MG63 (cell line): Measurements from ENCODE around the gene PIP5K1B. TPM values are rescaled to one million over a fixed set of nuclear protein-coding genes. Genes with fewer than 3 reads are reported as not detected.
A peak's percentile ranks its signal among the peaks of the same experiment; 100 is the strongest.
"Not testable (repeated sequence)": the region's sequence is repeated elsewhere in the genome, so short reads cannot be mapped to it uniquely, and the experiment has no call there.

ENCODE experiments used
- DNase-seq: peaks from one replicate; pipeline ENCODE4 v3.0.0-alpha.2; 2020
- H3K27me3 ChIP-seq: fragments of 250-450 bp; sonication (Bioruptor Pico); 2 replicates; pipeline ENCODE4 v1.5.1; 2020; ENCODE audit warnings: mild to moderate bottlenecking, moderate library complexity
- H3K36me3 ChIP-seq: fragments of 250-450 bp; sonication (Bioruptor Pico); 2 replicates; pipeline ENCODE4 v1.5.1; 2020; ENCODE audit warnings: mild to moderate bottlenecking, moderate library complexity
- H3K4me3 ChIP-seq: fragments of 250-450 bp; sonication (Bioruptor Pico); 2 replicates; pipeline ENCODE4 v1.5.1; 2020; ENCODE audit warnings: mild to moderate bottlenecking, moderate library complexity
- H3K9me3 ChIP-seq: fragments of 250-450 bp; sonication (Bioruptor Pico); 2 replicates; pipeline ENCODE4 v1.5.1; 2020; ENCODE audit warnings: mild to moderate bottlenecking, moderate library complexity
- total RNA-seq: library from RNA; depleted of rRNA; stranded (reverse); fragments of >200 nt; shearing (Covaris generic); gene quantifications from 2 replicates; pipeline ENCODE4 v1.2.3, GENCODE V29; 2014; ENCODE audit warnings: low replicate concordance

The PIP5K1B gene
- total RNA-seq, 1 experiment from 2014 or later, result not detected

DNA sequence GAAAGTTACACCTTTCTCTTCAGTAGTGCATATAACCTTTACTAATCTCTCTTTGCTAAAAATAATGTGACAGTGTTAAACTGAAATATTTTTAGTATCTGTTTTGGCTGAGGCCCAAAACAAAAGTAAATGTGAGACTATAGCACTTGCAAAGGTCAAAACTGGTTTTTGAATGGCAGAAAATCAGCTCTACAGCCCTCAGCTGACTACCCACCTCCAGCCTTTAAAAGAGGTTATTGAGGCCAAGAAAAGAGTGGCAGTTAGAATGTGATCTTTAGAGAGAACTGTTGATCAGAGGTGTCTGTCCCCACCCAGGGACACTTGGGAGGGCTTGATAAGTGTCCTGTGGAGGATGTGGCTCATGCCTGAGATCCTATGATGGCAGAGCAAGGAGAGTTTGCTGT lies 278.0 kb downstream of the PIP5K1B start:
- no peaks in the 10 kb centered on the region for H3K36me3 ChIP-seq

DNA sequence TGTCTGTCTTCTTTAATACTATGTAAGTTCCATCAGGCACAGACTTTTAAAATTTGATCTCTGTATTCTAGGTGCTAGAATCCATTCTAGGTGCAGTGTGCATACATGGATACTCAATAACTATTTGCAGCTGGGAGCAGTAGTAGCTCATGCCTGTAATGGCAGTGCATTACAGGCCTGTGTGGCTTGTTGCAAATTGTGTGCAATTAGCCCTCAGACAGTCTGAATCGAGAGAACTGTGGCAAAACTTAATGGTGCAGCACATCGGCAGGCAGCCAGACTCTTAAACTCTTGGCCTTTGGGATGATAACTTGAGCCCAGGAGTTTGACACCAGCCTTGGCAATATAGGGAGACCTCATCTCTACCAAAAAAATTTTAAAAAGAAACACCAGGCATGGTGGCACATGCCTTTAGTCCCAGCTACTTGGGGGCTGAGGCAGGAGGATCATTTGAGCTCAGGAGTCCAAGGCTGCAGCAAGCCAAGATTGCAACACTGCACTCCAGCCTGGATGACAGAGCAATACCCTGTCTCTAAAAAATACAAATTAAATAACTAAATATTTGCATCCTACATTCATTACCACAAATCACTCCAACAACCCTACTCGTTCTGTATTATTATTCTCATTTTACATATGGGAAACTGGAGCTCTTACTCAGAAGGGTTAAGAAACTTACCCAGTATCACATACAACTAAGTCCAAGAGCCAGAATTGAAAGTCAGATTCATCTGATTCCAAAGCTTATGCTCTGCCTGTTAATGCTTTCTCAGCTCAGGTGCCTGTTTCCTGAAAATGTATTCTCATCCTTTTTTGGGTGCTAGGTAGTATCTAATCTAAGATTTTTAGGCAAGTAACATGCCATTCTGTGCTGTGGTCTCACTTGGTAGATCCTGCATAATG lies 278.7 kb downstream of the PIP5K1B start:
- Histone ChIP-seq H3K9me3 (no peaks in the 10 kb centered on the region), H3K27me3 (no peaks in the 10 kb centered on the region), H3K36me3 (no peaks in the 10 kb centered on the region), H3K4me3 (no peak overlapping the region)
- no peak for DNase-seq

More for the DNA sequence above, 278.0 kb downstream of the PIP5K1B start:
- DNase-seq, result no peak
- H3K27me3 ChIP-seq, result no peaks in the 10 kb centered on the region
- H3K9me3 ChIP-seq, result no peaks in the 10 kb centered on the region
- H3K4me3 ChIP-seq, result no peak overlapping the region

DNA sequence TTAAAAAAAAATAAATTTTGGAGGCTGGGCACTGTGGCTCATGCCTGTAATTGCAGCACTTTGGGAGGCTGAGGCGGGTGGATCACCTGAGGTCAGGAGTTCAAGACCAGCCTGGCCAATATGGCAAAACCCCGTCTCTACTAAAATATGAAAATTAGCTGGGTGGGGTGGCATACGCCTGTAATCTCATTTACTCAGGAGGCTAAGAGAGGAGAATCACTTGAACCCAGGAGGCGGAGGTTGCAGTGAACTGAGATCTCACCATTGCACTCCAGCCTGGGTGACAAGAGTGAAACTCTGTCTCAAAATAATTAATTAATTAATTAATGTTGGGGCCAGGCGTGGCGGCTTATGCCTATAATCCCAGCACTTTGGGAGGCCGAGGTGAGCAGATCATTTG lies 281.9 kb downstream of the PIP5K1B start:
- DNase-seq, H3K4me3 ChIP-seq, H3K9me3 ChIP-seq, H3K27me3 ChIP-seq, H3K36me3 ChIP-seq: not testable (repeated sequence)

DNA sequence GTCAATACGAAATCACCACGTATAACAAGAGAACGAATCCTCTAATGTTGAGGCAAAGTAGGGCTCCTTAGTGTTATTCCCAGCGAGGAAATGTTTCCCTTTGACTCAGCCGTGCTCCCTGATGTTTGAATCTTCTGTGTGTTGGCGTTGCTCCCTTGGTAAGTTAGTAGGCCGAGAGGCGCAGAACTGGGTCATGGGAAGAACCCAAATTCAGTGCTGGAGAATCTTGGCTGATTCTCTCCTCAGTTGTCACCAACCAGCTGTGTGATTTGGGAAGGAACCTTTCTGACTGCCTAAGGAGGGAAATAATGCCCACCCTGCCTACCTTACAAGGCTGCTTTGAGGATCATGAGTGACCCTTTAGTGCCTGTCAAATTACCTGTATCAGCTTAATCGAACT lies 286.4 kb downstream of the PIP5K1B start:
- DNase-seq, result no peak
- no peaks in the 10 kb centered on the region for H3K27me3 ChIP-seq
- no peaks in the 10 kb centered on the region for H3K36me3 ChIP-seq
- H3K4me3 ChIP-seq, result no peak overlapping the region
- H3K9me3 ChIP-seq, result no peaks in the 10 kb centered on the region

DNA sequence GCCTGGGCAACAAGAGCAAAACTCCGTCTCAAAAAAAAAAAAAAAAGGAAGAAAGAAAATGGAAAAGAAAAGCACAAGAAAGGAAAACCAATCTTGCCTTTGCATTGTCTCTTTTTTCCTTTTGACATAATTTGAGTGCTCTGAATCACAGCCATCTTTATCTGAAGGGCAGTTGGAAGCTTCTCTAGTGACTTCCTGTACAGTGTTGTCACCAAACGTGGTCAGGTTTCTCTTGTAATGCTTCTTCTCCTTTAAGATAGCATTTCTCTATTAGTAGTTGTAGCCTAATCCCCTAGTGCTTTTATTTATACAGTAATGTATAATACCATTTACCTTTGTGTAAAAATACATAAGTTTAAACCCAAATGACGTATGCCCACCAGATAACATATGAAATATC lies 290.7 kb downstream of the PIP5K1B start:
- no peak for DNase-seq
- H3K4me3 ChIP-seq, result no peak overlapping the region
- H3K36me3 ChIP-seq, result no peaks in the 10 kb centered on the region
- no peaks in the 10 kb centered on the region for H3K9me3 ChIP-seq
- H3K27me3 ChIP-seq, result no peaks in the 10 kb centered on the region

DNA sequence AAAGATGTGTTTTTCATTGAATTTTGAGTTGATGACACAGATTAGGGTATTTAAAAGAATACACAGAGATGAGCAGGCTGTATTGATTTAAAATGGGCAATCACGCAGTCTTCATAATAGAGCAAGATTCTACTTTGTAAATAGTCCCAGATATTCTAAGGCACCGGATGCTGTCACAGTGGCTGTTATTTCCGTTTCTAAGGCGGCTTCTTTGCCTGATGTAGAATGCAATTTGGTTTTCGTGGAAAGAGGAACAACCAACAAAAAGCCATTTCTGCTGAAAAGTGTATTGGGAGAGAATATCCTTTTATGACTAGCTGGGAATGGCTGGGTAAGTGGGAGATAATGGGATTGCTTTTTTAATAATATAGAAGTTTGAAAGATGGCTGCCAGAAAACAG lies 291.4 kb downstream of the PIP5K1B start:
- DNase-seq, result no peak
- Histone ChIP-seq H3K9me3 (no peaks in the 10 kb centered on the region), H3K36me3 (no peaks in the 10 kb centered on the region), H3K27me3 (no peaks in the 10 kb centered on the region), H3K4me3 (no peak overlapping the region)

DNA sequence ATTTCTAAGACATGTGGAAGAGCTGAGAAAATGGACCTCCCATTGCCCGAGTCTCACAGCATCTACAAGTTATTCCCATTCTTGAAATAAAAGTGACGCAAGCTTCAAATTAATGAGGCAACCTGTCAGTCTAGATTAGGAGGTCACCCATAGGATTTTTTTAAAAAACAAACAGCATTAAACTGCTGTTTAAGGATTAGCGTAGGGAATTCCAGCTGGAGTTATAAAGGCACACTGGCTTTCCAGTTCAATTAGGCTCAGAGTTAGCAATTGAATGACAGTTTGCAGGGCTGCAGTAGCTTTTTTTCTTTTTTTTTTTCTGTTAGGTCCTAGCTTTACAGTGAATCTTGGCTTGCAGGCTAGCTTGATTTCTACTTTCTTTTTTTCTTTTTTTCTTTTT lies 292.6 kb downstream of the PIP5K1B start:
- H3K9me3 ChIP-seq, result no peaks in the 10 kb centered on the region
- no peaks in the 10 kb centered on the region for H3K27me3 ChIP-seq
- DNase-seq, result no peak
- no peaks in the 10 kb centered on the region for H3K36me3 ChIP-seq
- H3K4me3 ChIP-seq, result no peak overlapping the region

DNA sequence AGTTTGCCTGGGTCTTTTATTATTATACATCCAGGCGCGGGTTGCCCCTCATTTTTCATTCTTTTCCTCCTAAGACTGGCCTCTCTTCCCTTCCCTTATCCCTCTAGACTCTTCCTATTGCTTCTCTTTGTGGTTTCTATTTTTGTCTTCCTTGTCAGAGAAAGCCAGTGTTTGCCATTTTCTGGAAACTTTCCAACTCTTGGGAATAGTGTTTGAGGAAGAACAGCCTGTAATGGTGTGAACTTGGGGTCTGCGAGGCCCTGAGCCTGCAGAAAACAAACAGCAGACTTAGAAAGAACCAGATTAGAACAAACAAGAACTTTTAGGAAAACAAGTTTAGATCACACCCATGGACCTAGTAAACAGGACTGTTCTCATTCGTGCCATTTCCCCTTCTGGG lies 293.3 kb downstream of the PIP5K1B start:
- no peaks in the 10 kb centered on the region for H3K27me3 ChIP-seq
- DNase-seq, result no peak
- no peaks in the 10 kb centered on the region for H3K9me3 ChIP-seq

DNA sequence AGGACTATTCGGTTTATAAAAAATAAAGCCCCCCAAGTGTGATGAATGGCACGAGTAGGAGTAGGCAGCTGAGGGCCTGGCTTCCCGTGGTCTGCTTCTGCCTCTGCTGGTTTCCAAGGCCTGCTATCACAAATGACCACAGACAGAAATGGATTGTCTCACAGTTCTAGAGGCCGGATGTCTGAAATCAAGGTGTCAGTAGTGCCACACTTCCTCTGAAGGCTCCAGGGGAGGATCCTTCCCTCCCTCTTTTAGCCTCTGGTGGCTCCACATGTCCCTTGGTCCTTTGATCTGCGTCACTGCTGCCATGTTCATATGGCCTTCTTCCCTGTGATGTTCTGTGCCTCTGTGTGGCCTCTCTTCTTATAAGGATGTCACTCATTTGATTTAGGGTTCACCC lies 293.8 kb downstream of the PIP5K1B start:
- DNase-seq, result no peak
- no peaks in the 10 kb centered on the region for H3K27me3 ChIP-seq
- H3K9me3 ChIP-seq, result no peaks in the 10 kb centered on the region
- H3K36me3 ChIP-seq, result no peaks in the 10 kb centered on the region
- no peak overlapping the region for H3K4me3 ChIP-seq

More for the DNA sequence above, 293.3 kb downstream of the PIP5K1B start:
- Histone ChIP-seq H3K36me3 (no peaks in the 10 kb centered on the region), H3K4me3 (no peak overlapping the region)

DNA sequence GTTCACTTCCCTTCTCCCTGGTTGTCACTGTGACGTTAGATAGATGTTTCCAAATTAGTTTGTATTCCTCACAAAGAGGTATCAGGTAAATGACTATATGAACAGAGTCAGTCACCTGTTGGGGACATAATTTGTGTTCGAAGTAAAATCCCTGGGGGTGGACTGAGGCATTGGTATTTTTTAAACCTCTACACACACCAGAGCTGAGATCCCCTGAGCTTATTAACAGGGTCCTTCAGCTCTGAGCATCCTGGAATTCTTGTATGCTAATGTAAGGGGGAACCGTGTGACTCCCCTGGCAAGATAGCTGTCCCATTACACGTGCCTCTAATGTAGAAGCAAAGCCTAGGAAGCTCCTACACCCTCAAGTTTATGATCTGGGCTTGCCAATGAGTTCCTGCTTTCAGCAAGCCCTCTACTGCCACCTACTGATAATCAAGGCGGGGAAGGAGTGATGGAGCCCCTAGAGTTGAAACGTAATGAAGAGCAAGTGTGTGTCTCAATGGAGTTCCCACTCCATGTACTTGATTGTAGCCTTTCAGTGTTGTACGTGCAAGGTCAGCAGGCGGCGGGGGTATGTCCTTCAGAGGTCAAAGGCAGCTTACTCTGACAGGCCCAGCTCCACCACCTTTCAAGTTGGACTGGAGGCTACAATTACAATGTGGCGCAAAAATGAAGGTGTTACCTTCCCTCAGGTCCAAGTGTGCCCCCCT lies 294.5 kb downstream of the PIP5K1B start:
- DNase-seq, result peak; percentile 36
- no peak overlapping the region for H3K4me3 ChIP-seq
- H3K9me3 ChIP-seq, result no peaks in the 10 kb centered on the region

DNA sequence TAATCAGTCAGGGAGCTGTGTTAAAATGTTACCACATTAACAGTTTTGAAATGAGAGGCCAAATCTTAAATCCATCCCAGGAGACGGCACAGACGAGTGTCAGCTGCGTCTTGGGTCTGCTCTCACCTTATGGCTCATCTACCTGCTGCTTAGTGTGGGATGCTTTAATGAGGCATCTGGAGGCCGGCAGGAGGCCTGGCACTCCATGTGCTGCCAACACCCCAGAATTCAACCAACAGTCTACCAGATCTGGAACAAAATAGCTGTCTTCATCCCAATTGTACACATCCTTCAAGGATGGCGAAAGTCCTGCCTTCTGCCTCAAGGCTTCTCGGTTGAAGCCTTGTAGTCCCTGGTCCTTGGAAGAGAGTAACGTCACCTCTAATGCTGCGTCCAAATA lies 296.9 kb downstream of the PIP5K1B start:
- H3K9me3 ChIP-seq, result no peaks in the 10 kb centered on the region
- no peaks in the 10 kb centered on the region for H3K36me3 ChIP-seq
- H3K27me3 ChIP-seq, result no peaks in the 10 kb centered on the region
- DNase-seq, result no peak
- no peak overlapping the region for H3K4me3 ChIP-seq

More for the DNA sequence above, 294.5 kb downstream of the PIP5K1B start:
- H3K27me3 ChIP-seq, result no peaks in the 10 kb centered on the region
- H3K36me3 ChIP-seq, result no peaks in the 10 kb centered on the region

DNA sequence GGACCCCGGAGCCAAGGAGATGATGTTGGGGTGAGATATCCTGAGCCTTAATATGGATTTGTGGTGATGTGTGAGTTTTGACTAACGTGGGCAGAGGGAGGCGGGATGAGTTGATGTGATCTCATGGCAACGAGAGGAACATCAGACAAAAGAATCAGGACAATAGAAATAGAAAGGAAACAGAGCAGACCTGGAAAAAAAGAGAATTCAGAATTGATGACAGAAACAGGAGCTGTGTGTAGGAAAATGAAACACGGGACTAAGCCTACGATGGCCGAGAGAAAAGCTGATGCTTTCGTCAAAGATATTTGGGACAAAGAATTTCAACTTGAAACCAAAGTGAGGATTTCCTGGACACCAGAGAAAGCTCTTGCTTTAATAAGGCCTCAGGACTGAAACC lies 298.0 kb downstream of the PIP5K1B start:
- H3K4me3 ChIP-seq, result no peak overlapping the region
- no peaks in the 10 kb centered on the region for H3K36me3 ChIP-seq
- DNase-seq, result no peak
- H3K9me3 ChIP-seq, result no peaks in the 10 kb centered on the region
- no peaks in the 10 kb centered on the region for H3K27me3 ChIP-seq

DNA sequence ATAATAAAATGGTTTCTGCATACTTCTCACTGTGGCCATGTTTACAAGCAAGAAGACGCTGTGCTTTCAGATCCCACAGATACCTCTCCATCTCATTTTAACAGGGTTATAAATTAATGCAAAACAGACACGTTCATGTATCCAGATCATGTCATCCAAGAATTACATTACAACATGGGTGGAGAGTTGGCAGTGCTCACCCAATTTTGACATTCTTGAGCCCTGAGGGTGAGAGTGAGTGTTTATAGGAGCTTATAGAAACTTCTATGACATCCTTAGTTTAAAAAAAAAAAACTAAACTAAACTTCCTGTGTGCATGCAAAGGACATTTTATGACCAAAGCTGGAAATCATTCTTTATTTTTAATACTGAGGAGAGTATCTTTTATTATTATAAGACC lies 299.8 kb downstream of the PIP5K1B start:
- DNase-seq, result peak; percentile 56
- Histone ChIP-seq H3K4me3 (no peak overlapping the region), H3K9me3 (no peaks in the 10 kb centered on the region), H3K36me3 (no peaks in the 10 kb centered on the region), H3K27me3 (no peaks in the 10 kb centered on the region)

DNA sequence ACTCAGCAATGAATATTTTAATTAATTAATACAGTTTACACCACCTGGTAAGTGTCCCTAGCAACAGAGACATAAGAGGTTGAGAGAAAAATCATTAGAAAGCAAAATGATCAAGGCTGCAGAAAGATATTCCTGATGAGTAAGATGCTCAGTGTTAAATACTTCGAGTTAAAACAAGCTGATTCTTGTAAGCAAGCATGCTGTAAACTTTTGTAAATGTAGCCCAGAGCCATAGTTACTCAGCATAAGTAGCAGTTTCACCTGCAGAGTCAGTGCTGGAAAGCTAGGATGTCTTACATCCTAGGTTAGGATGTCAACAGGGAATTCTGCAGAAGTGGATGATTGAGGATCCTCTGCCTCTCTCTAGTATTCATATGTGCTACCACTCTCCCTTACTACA lies 304.7 kb downstream of the PIP5K1B start:
- no peaks in the 10 kb centered on the region for H3K27me3 ChIP-seq
- H3K36me3 ChIP-seq, result no peaks in the 10 kb centered on the region
- H3K4me3 ChIP-seq, result no peak overlapping the region
- no peaks in the 10 kb centered on the region for H3K9me3 ChIP-seq
- no peak for DNase-seq

DNA sequence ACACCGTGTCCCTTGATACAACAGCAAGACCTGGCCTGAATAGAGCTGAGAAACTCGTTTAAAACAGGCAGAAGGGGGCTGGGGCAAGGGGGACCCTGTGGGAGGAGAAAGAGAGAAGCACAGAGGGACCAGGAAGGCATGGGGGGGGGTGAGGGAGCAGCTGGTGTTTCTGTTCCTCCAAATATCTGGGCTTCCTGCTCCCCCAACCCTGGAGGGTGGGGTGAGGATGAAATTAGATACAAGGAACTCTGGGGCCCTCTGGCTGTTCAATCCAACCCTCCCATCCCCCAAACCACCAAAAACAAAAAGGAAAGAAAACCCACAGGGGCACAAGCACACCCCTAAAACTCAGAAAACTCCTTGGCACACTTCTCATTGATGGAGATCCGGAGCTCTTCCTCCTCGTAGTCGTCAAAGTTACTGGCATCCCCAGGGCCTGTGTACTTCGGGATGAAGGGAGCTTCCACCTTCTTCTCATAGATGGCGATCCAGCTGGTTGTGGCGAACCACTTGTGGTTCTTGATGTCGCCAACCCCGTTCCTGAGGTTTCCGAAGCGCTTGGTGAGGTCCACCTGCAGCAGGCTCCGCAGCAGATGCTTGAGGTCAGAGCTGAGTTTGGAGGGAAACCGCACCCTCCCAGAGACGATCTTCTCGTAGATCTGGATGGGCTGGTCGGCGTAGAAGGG lies 307.8 kb downstream of the PIP5K1B start:
- no peak overlapping the region for H3K4me3 ChIP-seq

DNA sequence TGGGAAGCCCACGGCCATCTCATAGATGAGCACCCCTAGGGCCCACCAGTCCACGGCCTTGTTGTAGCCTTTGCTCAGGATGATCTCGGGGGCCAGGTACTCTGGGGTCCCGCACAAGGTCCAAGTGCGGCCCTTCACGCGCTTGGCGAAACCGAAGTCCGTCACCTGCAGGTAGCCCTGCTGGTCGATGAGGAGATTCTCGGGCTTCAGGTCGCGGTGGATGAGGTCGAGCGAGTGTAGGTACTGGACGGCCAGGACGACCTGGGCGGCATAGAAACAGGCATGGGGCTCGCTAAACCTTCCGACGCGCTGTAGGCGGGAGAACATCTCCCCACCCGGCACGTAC lies 308.3 kb downstream of the PIP5K1B start:
- no peak for DNase-seq

More for the DNA sequence above, 307.8 kb downstream of the PIP5K1B start:
- no peaks in the 10 kb centered on the region for H3K9me3 ChIP-seq
- DNase-seq, result no peak
- H3K27me3 ChIP-seq, result no peaks in the 10 kb centered on the region
- H3K36me3 ChIP-seq, result no peaks in the 10 kb centered on the region

DNA sequence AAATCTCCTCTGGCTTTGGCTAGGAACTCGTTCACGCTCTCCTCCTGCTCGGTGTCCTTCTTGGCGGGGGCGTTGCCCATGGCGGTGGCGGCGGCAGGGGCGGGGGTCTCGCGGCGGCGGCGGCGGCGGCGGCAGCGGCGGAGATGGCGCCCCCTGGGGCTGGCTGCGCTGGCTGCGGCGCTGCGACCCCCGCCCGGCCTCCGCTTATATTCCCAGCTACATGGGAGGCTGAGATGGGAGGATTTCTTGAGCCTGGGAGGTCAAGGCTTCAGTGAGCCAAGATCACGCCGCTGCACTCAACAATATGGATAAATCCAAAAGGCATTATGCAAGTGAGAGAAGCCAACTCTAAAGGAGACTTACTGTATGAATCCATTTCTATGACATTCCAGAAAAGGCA lies 309.0 kb downstream of the PIP5K1B start, which contains the start of gene PRKACG:
Gene PRKACG, minus strand, starts transcription at position 101 of the 400 bp plus-strand sequence. Its CDS starts 21 bp downstream, at position 80.
- Histone ChIP-seq H3K27me3 (no peaks in the 10 kb centered on the region), H3K36me3 (no peaks in the 10 kb centered on the region), H3K4me3 (no peak within 1 kb of the TSS), H3K9me3 (no peaks in the 10 kb centered on the region)
- no peak for DNase-seq

More for the DNA sequence above, 308.3 kb downstream of the PIP5K1B start:
- Histone ChIP-seq H3K27me3 (no peaks in the 10 kb centered on the region), H3K4me3 (no peak overlapping the region), H3K9me3 (no peaks in the 10 kb centered on the region), H3K36me3 (no peaks in the 10 kb centered on the region)
